ENCODE data around the gene DDX3X.

DNA sequence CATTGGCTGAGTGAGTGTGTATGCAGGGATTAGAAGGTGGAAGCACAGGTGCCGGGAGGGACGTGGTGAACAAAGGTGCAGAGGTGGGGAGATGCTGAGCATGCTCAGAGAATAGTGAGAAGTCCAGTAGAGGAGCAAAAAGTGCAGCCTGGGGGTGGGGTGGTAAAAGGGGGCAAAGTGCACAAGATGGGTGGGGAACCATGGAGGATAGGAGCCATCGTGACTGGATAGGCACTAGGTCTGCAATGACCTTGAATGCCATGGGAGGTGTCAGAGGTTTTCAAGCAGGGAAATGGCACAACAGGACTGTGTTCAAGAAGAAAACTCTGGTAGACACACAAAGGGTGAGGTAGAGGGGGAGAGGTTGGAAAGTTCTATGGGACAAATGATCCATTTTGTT is 6.6 kb upstream of the DDX3X start:
- TF ChIP-seq, protein P1, sequence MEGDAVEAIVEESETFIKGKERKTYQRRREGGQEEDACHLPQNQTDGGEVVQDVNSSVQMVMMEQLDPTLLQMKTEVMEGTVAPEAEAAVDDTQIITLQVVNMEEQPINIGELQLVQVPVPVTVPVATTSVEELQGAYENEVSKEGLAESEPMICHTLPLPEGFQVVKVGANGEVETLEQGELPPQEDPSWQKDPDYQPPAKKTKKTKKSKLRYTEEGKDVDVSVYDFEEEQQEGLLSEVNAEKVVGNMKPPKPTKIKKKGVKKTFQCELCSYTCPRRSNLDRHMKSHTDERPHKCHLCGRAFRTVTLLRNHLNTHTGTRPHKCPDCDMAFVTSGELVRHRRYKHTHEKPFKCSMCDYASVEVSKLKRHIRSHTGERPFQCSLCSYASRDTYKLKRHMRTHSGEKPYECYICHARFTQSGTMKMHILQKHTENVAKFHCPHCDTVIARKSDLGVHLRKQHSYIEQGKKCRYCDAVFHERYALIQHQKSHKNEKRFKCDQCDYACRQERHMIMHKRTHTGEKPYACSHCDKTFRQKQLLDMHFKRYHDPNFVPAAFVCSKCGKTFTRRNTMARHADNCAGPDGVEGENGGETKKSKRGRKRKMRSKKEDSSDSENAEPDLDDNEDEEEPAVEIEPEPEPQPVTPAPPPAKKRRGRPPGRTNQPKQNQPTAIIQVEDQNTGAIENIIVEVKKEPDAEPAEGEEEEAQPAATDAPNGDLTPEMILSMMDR (IDR thresholded peaks at IDR 0.05): no peak
- TF ChIP-seq EZH2 (IDR thresholded peaks at IDR 0.05): no peak
- no peak for TF ChIP-seq EZH2phosphoT487 (IDR thresholded peaks at IDR 0.05)

All from neural progenitor cell (in vitro differentiated cells).